Measurements from ENCODE around the gene YWHAE.
"Not testable (repeated sequence)": the region's sequence is repeated elsewhere in the genome, so short reads cannot be mapped to it uniquely, and the experiment has no call there.

Gene YWHAE

GRCh38 chr17:1399679-1400512 lies at the start of gene YWHAE:
YWHAE (minus strand) TSS chr17:1400222; CDS start chr17:1400110, 112 bp downstream.
- DNase-seq = peak; percentile 99

- no peak for DNase-seq
Measured at GRCh38 chr17:1449412-1449967, 49.5 kb upstream of the YWHAE start.

GRCh38 chr17:1447052-1447451 lies 47.0 kb upstream of the YWHAE start:
- peak; percentile 72 for DNase-seq

DNA sequence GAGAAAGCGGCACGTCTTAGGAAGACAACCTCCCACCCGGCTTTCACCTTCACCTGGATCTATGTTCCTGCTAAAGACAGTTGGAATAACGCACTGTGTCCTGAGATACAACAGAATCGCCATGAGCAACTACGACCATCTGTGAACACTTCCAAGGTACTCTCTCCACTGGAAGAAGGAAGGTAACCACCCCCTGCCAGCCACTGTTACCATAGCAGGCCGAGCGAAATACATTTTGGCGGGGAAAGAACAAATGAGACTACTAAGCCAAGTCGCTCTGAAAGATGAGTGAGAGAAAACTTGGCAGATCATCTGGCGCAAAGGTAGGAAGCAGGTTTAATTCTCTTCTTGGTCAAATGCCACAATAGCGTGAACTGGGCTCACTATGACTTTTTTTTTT lies 46.2 kb upstream of the YWHAE start:
- DNase-seq = no peak

DNA sequence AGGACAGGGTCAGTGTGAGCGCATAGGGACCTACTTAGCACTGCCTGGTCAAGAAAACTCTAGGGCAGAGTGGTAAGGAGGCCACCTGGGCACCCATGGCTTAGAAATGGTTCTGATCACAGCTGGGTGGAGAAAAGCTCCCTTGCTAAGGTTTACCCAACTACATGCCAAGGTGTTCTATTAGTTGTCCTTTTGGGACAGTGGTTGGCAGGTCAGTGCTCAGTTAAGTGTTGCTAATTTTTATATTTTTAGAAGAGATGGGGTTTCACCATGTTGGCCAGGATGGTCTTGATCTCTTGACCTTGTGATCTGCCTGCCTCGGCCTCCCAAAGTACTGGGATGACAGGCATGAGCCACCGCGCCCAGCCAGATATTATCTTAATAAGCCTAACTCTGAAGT lies 45.7 kb upstream of the YWHAE start:
- DNase-seq = not testable (repeated sequence)

GRCh38 chr17:1442721-1443120 lies 42.7 kb upstream of the YWHAE start:
- not testable (repeated sequence) for DNase-seq

GRCh38 chr17:1442187-1442586 lies 42.2 kb upstream of the YWHAE start:
- DNase-seq = no peak

- DNase-seq = no peak
Measured at GRCh38 chr17:1440921-1441320, 40.9 kb upstream of the YWHAE start.

DNA sequence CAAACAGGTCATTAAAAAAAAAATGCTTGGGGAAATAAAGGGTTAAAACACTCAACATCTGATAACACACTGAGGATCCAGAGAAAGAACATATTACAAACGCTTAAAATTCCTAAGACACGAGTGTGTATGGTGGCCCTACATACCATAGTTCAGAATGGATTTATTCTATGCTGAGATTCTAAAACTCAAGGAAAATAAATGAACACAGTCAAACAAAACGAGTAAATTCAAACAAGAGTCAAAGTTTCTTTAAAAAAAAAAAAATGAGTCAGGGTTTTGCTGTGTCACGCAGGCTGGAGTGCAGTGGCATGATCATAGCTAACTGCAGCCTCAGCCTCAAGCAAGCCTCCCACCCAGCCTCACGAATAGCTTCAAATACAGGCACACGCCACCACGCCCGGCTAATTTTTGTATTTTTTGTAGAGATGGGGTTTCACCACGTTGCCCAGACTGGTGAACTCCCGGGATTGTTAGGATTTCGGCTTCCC lies 38.6 kb upstream of the YWHAE start:
- DNase-seq = peak; percentile 48

- DNase-seq = no peak
Measured at GRCh38 chr17:1435326-1435725, 35.3 kb upstream of the YWHAE start.

DNA sequence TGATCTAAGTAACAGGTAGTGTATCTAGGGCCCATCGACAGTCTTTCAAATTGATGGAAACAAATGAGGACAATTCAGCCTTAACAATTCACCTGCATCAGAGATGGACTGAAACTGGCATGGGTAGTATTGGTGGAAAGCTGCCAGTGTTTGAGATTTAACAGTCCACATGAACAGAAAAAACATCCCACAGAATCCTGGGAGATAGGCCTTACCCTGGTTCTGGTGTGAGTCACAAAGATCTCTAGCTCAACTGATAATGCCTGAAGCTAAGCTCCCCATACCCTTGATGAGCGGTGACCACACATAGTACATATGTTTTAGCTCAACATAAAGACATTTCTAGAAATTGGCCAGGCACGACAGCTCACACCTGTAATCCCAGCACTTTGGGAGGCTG lies 34.1 kb upstream of the YWHAE start:
- no peak for DNase-seq

DNA sequence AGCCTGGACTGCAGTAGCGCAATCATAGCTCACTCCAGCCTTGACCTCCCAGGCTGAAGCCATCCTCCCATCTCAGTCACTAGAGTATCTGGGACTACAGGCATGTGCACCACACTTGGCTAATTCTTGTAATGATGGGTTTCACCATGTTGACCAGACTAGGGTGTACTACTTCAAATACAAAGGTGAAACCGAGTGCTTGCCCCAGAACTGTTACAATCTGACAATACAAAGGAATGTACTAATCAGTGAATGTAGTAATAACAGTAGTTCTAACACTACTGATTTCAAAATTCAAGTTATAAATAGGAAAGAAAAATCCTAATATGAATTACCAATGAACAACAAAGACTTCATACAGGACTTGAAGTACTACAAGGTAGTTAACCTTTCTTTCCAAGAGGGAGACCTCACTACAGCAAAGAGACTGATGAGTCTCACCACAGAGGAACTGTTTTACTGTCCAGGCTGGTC lies 31.6 kb upstream of the YWHAE start:
- no peak for DNase-seq

DNA sequence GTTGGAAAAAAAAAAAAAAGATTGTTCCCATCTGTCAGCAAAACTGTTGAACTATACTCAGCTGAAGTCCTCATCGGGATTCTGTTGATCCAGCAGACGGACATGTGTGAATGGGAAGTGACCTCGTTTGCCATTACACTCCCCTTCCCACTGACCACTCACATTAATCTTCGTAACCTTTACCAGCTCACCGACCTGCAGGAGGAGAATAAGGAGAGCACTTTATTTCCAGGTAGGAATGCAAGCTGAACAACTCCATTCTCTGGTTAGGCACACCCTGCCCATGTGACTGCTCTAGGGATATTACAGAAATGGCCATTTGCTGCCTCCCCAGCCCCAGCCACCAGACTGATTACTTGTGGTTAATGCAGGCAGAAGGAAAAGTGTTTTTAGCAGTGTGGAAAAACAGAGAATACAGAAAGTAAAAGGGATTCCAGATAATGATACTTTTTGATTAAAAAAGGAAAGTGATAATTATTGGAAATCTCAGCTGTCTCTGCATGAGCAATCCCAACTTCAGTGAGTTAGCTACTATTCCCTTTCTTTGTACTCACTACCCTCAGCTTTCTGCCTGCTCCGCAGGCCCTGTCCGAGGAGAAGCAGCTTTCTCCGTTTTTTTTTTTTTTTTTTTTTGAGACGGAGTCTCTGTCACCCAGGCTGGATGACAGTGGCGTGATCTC lies 23.6 kb upstream of the YWHAE start:
- no peak for DNase-seq

GRCh38 chr17:1422885-1423284 lies 22.9 kb upstream of the YWHAE start:
- no peak for DNase-seq

GRCh38 chr17:1421470-1421869 lies 21.4 kb upstream of the YWHAE start:
- DNase-seq = no peak

GRCh38 chr17:1420981-1421380 lies 21.0 kb upstream of the YWHAE start:
- no peak for DNase-seq

- no peak for DNase-seq
Measured at GRCh38 chr17:1420163-1420562, 20.1 kb upstream of the YWHAE start.

GRCh38 chr17:1418476-1418875 lies 18.5 kb upstream of the YWHAE start:
- not testable (repeated sequence) for DNase-seq

GRCh38 chr17:1416414-1416813 lies 16.4 kb upstream of the YWHAE start:
- DNase-seq = no peak

GRCh38 chr17:1414634-1415033 lies 14.6 kb upstream of the YWHAE start:
- DNase-seq = no peak

GRCh38 chr17:1414001-1414574 lies 14.1 kb upstream of the YWHAE start:
- no peak for DNase-seq

GRCh38 chr17:1413281-1413791 lies 13.3 kb upstream of the YWHAE start:
- DNase-seq = peak; percentile 69
